Activated CD8-positive, alpha-beta memory T cell treated with anti-CD3 and anti-CD28 coated beads, Interleukin-2, amount 50 U/mL, for 4 hours (primary cell): Measurements from ENCODE around the gene ZNF705A.
"Not testable (repeated sequence)": the region's sequence is repeated elsewhere in the genome, so short reads cannot be mapped to it uniquely, and the experiment has no call there.

ENCODE experiments used
- DNase-seq: peaks from one replicate; pipeline ENCODE4 v3.0.0-alpha.2; 2020

ZNF705A gene

GRCh38 chr12:8156845-8157244, at the start of gene ZNF705A:
Gene ZNF705A, plus strand, starts transcription at chr12:8157015. Its CDS starts 15,611 bp downstream, at chr12:8172626.
- DNase-seq = no peak

GRCh38 chr12:8108808-8109398, 47.9 kb upstream of the ZNF705A start:
- peak; percentile 81 for DNase-seq

GRCh38 chr12:8113117-8113516, 43.7 kb upstream of the ZNF705A start:
- not testable (repeated sequence) for DNase-seq

DNA sequence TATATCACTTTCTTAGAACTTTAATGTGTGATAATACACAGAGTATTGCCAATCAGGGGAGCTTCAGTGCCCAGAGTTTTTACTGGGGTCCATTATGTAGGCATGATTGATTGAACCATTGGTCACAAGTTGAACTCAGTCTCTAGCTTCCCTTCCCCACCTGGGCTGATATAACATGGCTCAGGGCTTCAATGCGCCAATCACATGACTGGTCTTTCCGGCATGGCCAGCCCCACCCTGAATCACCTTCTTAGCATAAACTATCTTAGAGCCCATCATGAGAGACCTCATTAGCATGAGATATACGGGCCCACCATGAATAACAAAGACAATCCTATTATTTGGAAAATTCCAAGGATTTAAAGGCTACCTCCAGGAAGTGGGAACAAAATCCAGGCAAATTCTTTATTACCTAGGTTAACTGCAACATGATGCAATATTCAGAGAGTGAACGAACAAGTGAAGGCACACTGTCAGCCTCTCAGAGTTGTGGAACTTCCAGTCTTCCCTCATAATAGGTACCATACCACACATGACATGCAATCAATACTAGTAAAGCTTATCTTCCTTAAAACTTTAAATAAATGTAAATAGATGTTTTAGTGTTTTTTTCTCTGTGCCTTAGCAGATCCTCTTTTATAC, 36.6 kb upstream of the ZNF705A start:
- DNase-seq = no peak

GRCh38 chr12:8123124-8123912, 33.5 kb upstream of the ZNF705A start, which contains the start of gene CLEC4A:
Gene CLEC4A, plus strand, starts transcription at chr12:8123617. Its CDS starts 262 bp downstream, at chr12:8123879.
- no peak for DNase-seq

DNA sequence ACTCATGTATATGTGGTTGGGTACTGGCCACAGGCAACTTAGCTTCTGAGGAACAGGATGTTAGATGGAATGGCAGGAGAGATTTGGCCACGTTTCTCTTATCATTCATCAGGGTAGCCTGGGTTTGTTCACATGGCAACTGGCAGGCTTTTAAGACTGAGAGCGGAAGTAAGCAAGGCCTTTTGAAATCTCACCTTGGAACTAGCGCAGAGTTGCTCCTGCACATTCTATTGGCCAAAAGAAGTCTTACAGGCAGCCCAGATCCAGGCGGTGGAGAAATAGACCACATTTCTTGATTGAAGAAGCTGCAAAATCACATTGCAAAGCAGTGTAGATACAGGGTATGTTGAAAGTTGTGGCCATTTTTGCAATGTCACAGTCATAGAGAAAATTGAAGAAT, 29.7 kb upstream of the ZNF705A start:
- DNase-seq = no peak

- not testable (repeated sequence) for DNase-seq
These were observed 23.0 kb upstream of the ZNF705A start for GRCh38 chr12:8133636-8134397.

DNA sequence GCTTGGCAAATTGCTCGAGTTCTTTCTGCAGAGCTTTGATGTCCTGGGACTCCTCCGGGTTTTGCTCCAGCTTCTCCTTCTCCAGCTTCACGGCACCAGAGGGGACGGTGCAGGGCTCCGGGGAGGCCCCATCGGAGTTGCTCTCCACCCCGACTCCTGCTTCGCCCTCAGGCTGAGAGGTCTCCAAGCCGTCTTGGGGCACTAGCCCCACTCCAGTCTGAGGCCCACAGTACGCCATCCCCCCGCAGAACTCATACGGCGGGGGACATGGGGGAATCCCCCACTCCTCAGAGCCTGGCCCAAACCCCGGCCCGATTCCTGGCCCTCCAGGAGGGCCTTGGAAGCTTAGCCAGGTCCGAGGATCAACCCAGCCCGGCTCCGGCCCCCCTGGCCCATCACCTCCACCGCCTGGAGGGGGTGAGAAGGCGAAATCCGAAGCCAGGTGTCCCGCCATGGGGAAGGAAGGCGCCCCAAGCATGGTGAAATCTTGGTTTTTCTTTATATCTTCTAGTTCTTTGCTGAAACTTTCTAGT, 22.4 kb upstream of the ZNF705A start:
- not testable (repeated sequence) for DNase-seq

GRCh38 chr12:8141647-8142046, 15.2 kb upstream of the ZNF705A start:
- DNase-seq = not testable (repeated sequence)

DNA sequence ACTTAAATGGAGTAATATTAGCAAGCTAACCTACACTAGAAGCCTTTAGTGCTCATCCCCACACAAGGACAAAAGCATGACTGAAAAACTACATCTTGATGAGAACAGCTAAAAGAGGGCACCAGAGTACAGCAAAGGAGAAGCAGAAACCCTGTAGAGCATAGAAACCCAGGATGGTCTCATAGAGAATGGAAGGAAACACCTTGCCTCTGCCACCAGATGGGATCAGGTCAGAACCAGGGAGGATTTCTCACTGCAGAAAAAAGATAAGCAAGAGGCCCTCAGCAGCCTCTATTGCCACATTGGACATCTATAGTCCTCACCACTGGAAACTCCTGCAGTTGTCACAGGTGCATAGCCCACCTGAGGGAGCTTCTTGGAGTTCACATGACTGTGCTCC, 13.6 kb upstream of the ZNF705A start:
- no peak for DNase-seq

- no peak for DNase-seq
These were observed 10.9 kb upstream of the ZNF705A start for GRCh38 chr12:8145754-8146441.

DNA sequence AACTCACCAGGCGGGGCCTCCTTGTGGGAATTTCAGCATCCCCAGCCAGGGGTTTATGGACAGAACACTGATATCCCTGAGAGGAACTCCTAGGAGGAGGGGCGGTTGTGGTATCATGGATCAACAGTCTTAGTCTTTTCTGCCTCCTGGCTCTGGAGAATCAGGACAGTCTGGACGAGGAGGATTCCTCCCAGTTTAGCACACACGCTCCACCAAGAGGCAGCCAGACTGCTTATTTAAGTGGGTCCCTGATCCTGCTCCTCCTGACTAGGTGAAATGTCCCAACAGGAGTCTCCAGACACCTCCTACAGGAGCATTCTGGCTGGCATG, 10.4 kb upstream of the ZNF705A start:
- DNase-seq = no peak

GRCh38 chr12:8154526-8154925, 2.3 kb upstream of the ZNF705A start:
- DNase-seq = no peak

DNA sequence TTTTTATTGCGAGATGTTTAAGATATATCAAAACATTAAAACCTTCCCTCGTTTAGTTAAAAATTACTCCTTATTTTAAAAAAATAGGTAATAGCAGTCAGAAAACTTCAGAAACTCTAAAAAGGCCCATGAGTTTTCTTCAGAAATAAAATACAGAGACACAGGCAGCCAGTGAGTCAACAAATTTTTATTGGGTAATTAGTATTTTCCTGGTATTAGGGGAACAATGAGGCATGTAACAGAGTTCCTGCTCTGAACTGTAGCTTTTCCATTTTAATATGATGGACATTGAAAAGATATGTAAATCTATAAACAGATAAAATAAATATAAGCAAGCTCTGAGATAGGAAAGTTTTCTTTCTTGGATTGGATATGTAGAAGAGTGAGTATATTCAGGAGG, 399 bp upstream of the ZNF705A start:
- DNase-seq = no peak

DNA sequence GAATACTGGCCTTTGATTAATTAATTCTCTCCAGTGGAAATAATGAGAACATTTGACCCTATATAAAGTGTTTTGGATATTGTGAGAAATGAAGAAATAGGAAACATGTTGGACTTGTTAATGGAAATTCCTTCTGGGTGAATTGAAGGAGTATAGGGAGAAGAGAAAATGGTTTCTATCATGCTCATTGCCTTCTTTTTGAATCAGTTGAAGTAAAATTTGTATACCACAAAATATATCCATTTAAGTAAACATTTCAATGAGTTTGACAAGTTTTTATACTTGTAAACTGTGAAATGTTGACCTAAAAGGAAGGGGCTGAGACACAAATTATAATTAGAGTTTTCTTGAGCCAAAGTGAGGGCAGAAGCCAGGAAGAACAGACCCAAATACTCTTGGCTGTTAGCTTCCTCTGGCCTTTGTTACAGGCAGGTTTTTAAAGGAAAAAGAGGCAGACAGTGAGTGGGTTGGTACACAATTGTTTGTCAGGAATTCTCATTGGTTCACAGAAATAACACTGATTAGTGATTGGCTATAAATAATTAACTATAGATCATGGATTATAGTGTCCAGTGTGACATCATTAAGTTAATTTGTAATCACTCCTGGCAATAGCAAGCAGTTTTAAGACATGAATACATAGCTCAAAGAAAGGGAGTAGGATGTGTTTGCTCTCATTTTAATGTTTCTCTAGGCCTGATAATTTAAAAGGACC, 826 bp downstream of the ZNF705A start:
- no peak for DNase-seq

DNA sequence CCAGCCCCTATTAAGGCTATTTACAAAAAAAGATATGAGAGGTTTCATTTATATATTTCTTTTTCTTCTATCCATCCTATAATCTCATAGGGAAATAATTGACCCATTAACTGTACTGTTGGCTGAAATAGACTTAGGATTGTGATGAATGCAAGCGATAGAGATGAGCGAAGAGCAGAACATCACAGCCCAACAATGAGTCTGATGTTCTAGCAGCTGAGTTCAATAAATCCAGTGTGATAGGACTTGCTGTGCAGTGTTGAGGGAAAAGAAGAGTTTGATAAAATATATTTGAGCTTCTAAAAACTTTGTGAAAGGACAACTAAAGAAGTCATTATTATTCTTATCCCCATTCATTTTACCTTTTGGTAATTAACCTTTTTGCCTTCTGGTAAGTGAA, 16.1 kb downstream of the ZNF705A start:
- DNase-seq = not testable (repeated sequence)

DNA sequence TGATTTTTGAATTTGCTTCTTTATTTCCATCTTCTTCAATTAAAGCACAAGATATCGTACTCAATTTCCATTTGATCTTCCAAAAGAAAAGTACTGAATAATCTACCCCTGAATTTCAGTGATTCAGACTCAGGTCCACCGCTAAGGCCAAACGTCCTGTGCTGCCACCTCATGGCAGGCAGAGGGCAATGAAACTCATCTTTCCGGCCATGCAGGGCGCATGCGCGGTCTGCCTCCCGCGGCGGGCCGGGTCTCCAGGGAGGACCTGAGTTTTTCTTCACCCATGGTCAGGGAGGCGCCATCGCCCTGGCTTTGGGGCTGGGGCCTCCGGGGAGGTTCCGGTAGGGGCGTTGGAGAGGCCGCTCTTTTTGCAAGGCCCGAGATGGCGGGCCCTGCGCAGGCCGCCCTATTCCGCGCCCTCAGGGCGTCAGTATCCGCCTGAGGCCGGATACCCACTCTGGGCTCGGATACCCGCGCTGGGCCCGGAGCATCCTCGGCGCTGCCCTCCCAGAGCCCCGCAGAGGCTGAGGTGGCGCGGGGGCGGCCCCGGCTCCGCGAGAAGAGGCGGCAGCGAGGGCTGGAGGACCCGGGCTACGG, 23.3 kb downstream of the ZNF705A start:
- peak; percentile 79 for DNase-seq

DNA sequence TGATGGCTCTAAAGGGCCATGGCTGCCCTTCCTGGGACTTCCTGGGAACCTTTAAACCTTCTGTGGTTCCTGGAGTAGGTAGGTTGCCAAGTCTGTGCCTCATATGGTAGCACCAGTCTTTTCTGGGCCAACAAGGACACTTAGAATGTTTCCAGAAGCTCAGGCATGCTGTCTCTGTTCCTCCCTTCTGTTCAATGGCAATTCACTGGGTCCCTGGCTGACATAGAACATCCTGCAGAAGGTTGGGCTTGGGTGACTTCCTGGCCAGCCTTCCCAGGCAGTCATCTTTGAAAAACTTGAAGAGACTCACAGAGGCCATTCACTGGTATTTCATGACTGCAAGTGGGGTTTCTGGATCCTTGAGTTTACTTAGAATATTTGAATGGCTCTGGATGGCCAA, 24.5 kb downstream of the ZNF705A start:
- not testable (repeated sequence) for DNase-seq

DNA sequence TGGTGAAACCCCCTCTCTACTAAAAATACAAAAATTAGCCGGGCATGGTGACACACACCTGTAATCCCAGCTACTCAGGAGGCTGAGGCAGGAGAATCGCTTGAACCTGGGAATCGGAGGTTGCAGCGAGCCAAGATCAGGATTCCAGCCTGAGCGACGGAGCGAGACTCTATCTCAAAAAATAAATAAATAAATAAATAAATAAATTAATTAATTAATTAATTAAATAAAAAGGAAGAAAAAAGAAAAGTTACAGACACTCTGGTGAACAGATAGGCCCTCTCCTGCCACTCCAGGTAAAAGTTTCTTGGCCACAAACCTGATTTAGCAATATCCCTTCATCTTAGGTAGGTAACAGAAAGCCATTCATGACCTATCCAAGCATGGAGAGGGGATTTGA, 26.1 kb downstream of the ZNF705A start:
- DNase-seq = not testable (repeated sequence)

DNA sequence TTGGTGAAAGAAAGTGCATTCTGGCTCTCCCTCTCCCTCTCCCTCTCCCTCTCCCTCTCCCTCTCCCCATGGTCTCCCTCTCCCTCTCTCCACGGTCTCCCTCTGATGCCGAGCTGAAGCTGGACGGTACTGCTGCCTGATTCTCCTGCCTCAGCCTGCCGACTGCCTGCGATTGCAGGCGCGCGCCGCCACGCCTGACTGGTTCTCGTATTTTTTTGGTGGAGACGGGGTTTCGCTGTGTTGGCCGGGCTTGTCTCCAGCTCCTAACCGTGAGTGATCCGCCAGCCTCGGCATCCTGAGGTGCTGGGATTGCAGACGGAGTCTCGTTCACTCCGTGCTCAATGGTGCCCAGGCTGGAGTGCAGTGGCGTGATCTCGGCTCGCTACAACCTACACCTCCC, 26.5 kb downstream of the ZNF705A start:
- DNase-seq = not testable (repeated sequence)

- DNase-seq = not testable (repeated sequence)
These were observed 27.4 kb downstream of the ZNF705A start for GRCh38 chr12:8184206-8184605.
